Adrenal gland (tissue), 12 donors: ENCODE results near the gene CTLA4. TPM values are rescaled to one million over a fixed set of nuclear protein-coding genes. Genes with fewer than 3 reads are reported as not detected.
"Not testable (repeated sequence)": the region's sequence is repeated elsewhere in the genome, so short reads cannot be mapped to it uniquely, and the experiment has no call there.

Experiments used
- DNase-seq, 7 donors: peaks; one replicate each; pipeline ENCODE4 v3.0.0-alpha.2; 2019 to 2020
- H3K27ac ChIP-seq, 5 donors: fragments of 200-600 bp; sonication (generic) in 4 of 5; 1 replicate in 3 of 5; 2 replicates in 2 of 5; pipeline versions ENCODE4 v1.5.1 to v1.8.0; 2016 to 2020; ENCODE audit warnings: mild to moderate bottlenecking in 1 of 5
- H3K27me3 ChIP-seq: fragments of 200-600 bp; 2 replicates; pipeline ENCODE4 v1.8.0; 2021
- H3K36me3 ChIP-seq, 2 donors: fragments of 200-600 bp; replicated peaks in 1 of 2; 1 replicate in 1 of 2; 2 replicates in 1 of 2; pipeline versions ENCODE4 v1.5.1 to v1.8.0; 2018 to 2022
- H3K4me1 ChIP-seq, 2 donors: fragments of 200-600 bp; replicated peaks in 1 of 2; 1 replicate in 1 of 2; 2 replicates in 1 of 2; pipeline versions ENCODE4 v1.5.1 to v1.8.0; 2018 to 2021
- H3K4me3 ChIP-seq, 4 donors: fragments of 200-600 bp; sonication (generic) in 3 of 4; one replicate each; pipeline ENCODE4 v1.5.1; 2016 to 2018
- H3K9me3 ChIP-seq, 3 donors: fragments of 200-600 bp; sonication (generic) in 1 of 3; replicated peaks in 1 of 3; 1 replicate in 2 of 3; 2 replicates in 1 of 3; pipeline versions ENCODE4 v1.5.1 to v1.8.0; 2016 to 2021
- CTCF ChIP-seq, 6 experiments: fragments of 450-650 bp in 4 of 6; fragments of 200-600 bp in 2 of 6; sonication (generic) in 1 of 6; IDR thresholded peaks; 1 replicate in 5 of 6; 2 replicates in 1 of 6; pipeline versions ENCODE4 v1.5.1 to v1.8.0; 2016 to 2021; ENCODE audit warnings: antibody characterized with exemption in 6 of 6, mild to moderate bottlenecking in 2 of 6, moderate library complexity in 1 of 6
- POLR2A ChIP-seq, 2 donors: fragments of 450-650 bp; IDR thresholded peaks; one replicate each; pipeline ENCODE4 v1.6.1; 2017; ENCODE audit warnings: antibody characterized with exemption in 2 of 2, mild to moderate bottlenecking in 2 of 2, moderate library complexity in 1 of 2
- WGBS, 4 donors: extraction: QIAGEN DNeasy Blood & Tissue Kit in 2 of 4; methylation state at CpG; one replicate each; pipeline versions ENCODE4 v1.1.5 to v1.1.7; 2013 to 2017; 5-methylcytosine and 5-hydroxymethylcytosine counted together
- intact Hi-C, 2 donors: fragments of 100-400 bp; cut with DNase I; formaldehyde crosslinking; loops; one replicate each; pipeline versions ENCODE4 v1.14.1 to v1.15.0; 2022 to 2023
- polyA plus RNA-seq, 3 donors: library from polyadenylated mRNA; stranded (reverse); fragments of 200-250 nt in 2 of 3; fragments of 350-450 nt in 1 of 3; fragmentation: Illumina TruSeq in 1 of 3; extraction: RNeasy Lipid Tissue Mini Kit (QIAGEN cat#74804) in 1 of 3; gene quantifications; one replicate each; pipeline ENCODE4 v1.2.3, GENCODE V29; 2013 to 2014
- total RNA-seq, 9 donors: library from RNA; depleted of rRNA in 4 of 9; stranded (reverse); fragments of >200 nt in 4 of 9; fragments of 120-200 nt in 1 of 9; fragmentation: NEBNext Ultra II Directional in 1 of 9; extraction: Animal tissue kit (Norgen Biotek cat#: 25700) in 1 of 9; gene quantifications; one replicate each; pipeline versions ENCODE4 v1.1.0 to v1.2.4, GENCODE V29; 2013 to 2023
- donor health status: healthy with polysubstance abuse.
- donor health status: Bipolar disorder and iron deficiency.
- donor health status: DM: yes; HTN: yes; CAD: no.
- donor health status: DM: no; HTN: no; CAD: no.
- donor health status: DM: no; HTN: no; CAD: no.
- donor health status: DM: yes; HTN: yes; CAD: no.

CTLA4 gene
- total and polyA plus RNA-seq, 12 donors: 0.03 to 0.50 (median 0.10) TPM; not detected in 8

GRCh38 chr2:203875471-203875870 is 7.9 kb downstream of the CTLA4 start:
- H3K9me3 ChIP-seq: no peaks in the 10 kb centered on the region
- no peak overlapping the region for H3K4me3 ChIP-seq
- no peak for DNase-seq
- no peaks in the 10 kb centered on the region for H3K36me3 ChIP-seq
- H3K27ac ChIP-seq: no peak overlapping the region
- H3K27me3 ChIP-seq: no peaks in the 10 kb centered on the region
- intact Hi-C loops: no loop called here
- no peaks in the 10 kb centered on the region for H3K4me1 ChIP-seq
- WGBS, 4 donors: 82 to 88% (median 83%) methylated on average over 4 of the region's 4 CpGs
- TF ChIP-seq POLR2A (IDR thresholded peaks at IDR 0.05) (no peak), CTCF (IDR thresholded peaks at IDR 0.05) (no peak)

GRCh38 chr2:203876328-203876727 is 8.8 kb downstream of the CTLA4 start:
- Histone ChIP-seq H3K27ac (no peak overlapping the region), H3K4me3 (no peak overlapping the region), H3K27me3 (no peaks in the 10 kb centered on the region), H3K4me1 (no peaks in the 10 kb centered on the region), H3K9me3 (no peaks in the 10 kb centered on the region), H3K36me3 (no peaks in the 10 kb centered on the region)
- intact Hi-C loops: no loop called here
- WGBS, 4 donors: 65 to 73% (median 66%) methylated on average over 3 of the region's 3 CpGs
- no peak for DNase-seq
- TF ChIP-seq POLR2A (IDR thresholded peaks at IDR 0.05): no peak
- no peak for TF ChIP-seq CTCF (IDR thresholded peaks at IDR 0.05)

- no peaks in the 10 kb centered on the region for H3K4me1 ChIP-seq
- no peaks in the 10 kb centered on the region for H3K27me3 ChIP-seq
- H3K27ac ChIP-seq: no peak overlapping the region
- H3K9me3 ChIP-seq: no peaks in the 10 kb centered on the region
- no peak for DNase-seq
- TF ChIP-seq CTCF (IDR thresholded peaks at IDR 0.05): no peak
- TF ChIP-seq POLR2A (IDR thresholded peaks at IDR 0.05): no peak
- intact Hi-C loops: no loop called here
- no peak overlapping the region for H3K4me3 ChIP-seq
- no peaks in the 10 kb centered on the region for H3K36me3 ChIP-seq
- WGBS, 4 donors: 31 to 46% (median 34%) methylated on average over 5 of the region's 5 CpGs
Measured at GRCh38 chr2:203878063-203878462, 10.5 kb downstream of the CTLA4 start.

- DNase-seq: peak in 2 of 7 donors; percentile 7 to 15
- TF ChIP-seq CTCF (IDR thresholded peaks at IDR 0.05): no peak
- no peak for TF ChIP-seq POLR2A (IDR thresholded peaks at IDR 0.05)
- intact Hi-C loops: no loop called here
- Histone ChIP-seq H3K36me3 (no peaks in the 10 kb centered on the region), H3K4me1 (no peaks in the 10 kb centered on the region), H3K4me3 (no peak overlapping the region), H3K9me3 (no peaks in the 10 kb centered on the region), H3K27ac (peak overlapping the region in 1 of 5 donors; percentile 10), H3K27me3 (no peaks in the 10 kb centered on the region)
- 79 to 85% (median 82%) methylated on average over 4 to 7 of the region's 7 CpGs for WGBS, 4 donors
Measured at GRCh38 chr2:203880557-203881125, 13.1 kb downstream of the CTLA4 start.

GRCh38 chr2:203881185-203881584 is 13.6 kb downstream of the CTLA4 start:
- 80 to 93% (median 89%) methylated on average over 3 of the region's 3 CpGs for WGBS, 4 donors
- H3K4me1 ChIP-seq, H3K36me3 ChIP-seq, DNase-seq, H3K27me3 ChIP-seq, H3K27ac ChIP-seq, H3K4me3 ChIP-seq, H3K9me3 ChIP-seq, intact Hi-C loops: not testable (repeated sequence)
